Suprapubic skin (tissue), 4 donors: ENCODE measurements around the gene SPINK1. TPM values are rescaled to one million over a fixed set of nuclear protein-coding genes. Genes with fewer than 3 reads are reported as not detected.

Experiments used
- DNase-seq, 2 donors: peaks; one replicate each; pipeline ENCODE4 v3.0.0-alpha.2; 2019; ENCODE audit warnings: low spot score in 2 of 2
- H3K27ac ChIP-seq: fragments of 200-600 bp; sonication (generic); one replicate; pipeline ENCODE4 v1.5.1; 2019
- H3K27me3 ChIP-seq: fragments of 200-600 bp; sonication (generic); one replicate; pipeline ENCODE4 v1.5.1; 2019
- H3K36me3 ChIP-seq: fragments of 200-600 bp; sonication (generic); one replicate; pipeline ENCODE4 v1.5.1; 2019
- H3K4me1 ChIP-seq: fragments of 200-600 bp; sonication (generic); one replicate; pipeline ENCODE4 v1.5.1; 2019
- H3K4me3 ChIP-seq: fragments of 200-600 bp; sonication (generic); one replicate; pipeline ENCODE4 v1.5.1; 2019; ENCODE audit warnings: mild to moderate bottlenecking
- H3K9me3 ChIP-seq: fragments of 200-600 bp; sonication (generic); one replicate; pipeline ENCODE4 v1.5.1; 2019
- EP300 ChIP-seq: sonication (generic); formaldehyde crosslinking; IDR thresholded peaks from one replicate; pipeline ENCODE4 v1.6.1; 2017; ENCODE audit warnings: antibody characterized with exemption
- POLR2A ChIP-seq, 2 donors: fragments of 450-650 bp; IDR thresholded peaks; one replicate each; pipeline ENCODE4 v1.6.1; 2017; ENCODE audit warnings: antibody characterized with exemption in 2 of 2, mild to moderate bottlenecking in 2 of 2, moderate library complexity in 2 of 2
- POLR2AphosphoS5 ChIP-seq, 3 donors: sonication (generic); formaldehyde crosslinking; IDR thresholded peaks; one replicate each; pipeline ENCODE4 v1.6.1; 2017; ENCODE audit warnings: antibody characterized with exemption in 3 of 3
- WGBS: methylation state at CpG from one replicate; pipeline ENCODE4 v1.1.5; 2018; 5-methylcytosine and 5-hydroxymethylcytosine counted together
- total RNA-seq, 4 donors: library from RNA; depleted of rRNA; stranded (reverse); fragments of >200 nt; gene quantifications; one replicate each; pipeline ENCODE4 v1.1.0, GENCODE V29; 2016
- TF ChIP-seq, protein P1 (sequence below), 2 donors: fragments of 200-600 bp in 1 of 2; fragments of 450-650 bp in 1 of 2; sonication (generic) in 1 of 2; IDR thresholded peaks; one replicate each; pipeline ENCODE4 v1.5.1; 2016 to 2019; ENCODE audit warnings: antibody characterized with exemption in 2 of 2, mild to moderate bottlenecking in 1 of 2, moderate library complexity in 1 of 2

Gene SPINK1
- total RNA-seq, 4 donors from 2014 or later = 2.5 to 64.5 TPM; not detected in 2

DNA sequence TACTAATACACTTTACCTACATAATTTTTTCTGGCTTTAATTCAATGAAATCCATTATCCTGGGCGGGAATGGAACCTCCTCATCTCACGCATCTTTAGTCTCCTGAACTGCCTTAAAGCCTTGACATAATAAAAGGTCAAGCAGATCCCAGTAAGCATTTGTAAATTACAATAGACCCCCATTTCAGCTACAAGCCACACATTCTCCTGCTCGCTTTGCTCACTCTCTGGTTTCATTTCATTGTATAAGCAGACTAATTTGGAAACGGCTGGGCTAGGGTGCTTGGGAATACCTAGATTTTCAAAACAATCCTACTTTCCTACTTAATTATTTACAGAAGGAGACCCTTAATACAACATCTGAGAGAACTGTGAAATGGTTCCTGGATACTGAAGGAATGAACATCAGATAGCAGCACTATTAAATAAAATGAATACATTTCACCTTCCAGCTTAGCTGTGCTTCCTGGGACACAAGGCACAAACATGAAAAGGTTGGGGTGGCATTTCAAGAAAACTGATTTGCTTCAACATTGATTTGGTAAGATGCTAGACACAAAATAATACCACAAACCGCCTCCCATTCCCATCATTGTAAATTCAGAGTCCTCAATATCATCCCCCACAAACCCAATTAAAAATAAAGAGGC lies 50.4 kb downstream of the SPINK1 start:
- no peak for DNase-seq
- WGBS = 73% methylated on average over 5 of the region's 5 CpGs
- TF ChIP-seq, protein P1, sequence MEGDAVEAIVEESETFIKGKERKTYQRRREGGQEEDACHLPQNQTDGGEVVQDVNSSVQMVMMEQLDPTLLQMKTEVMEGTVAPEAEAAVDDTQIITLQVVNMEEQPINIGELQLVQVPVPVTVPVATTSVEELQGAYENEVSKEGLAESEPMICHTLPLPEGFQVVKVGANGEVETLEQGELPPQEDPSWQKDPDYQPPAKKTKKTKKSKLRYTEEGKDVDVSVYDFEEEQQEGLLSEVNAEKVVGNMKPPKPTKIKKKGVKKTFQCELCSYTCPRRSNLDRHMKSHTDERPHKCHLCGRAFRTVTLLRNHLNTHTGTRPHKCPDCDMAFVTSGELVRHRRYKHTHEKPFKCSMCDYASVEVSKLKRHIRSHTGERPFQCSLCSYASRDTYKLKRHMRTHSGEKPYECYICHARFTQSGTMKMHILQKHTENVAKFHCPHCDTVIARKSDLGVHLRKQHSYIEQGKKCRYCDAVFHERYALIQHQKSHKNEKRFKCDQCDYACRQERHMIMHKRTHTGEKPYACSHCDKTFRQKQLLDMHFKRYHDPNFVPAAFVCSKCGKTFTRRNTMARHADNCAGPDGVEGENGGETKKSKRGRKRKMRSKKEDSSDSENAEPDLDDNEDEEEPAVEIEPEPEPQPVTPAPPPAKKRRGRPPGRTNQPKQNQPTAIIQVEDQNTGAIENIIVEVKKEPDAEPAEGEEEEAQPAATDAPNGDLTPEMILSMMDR (IDR thresholded peaks at IDR 0.05) = no peak
- TF ChIP-seq POLR2A (IDR thresholded peaks at IDR 0.05) (no peak), POLR2AphosphoS5 (IDR thresholded peaks at IDR 0.05) (no peak), EP300 (no peak)
- no peaks in the 10 kb centered on the region for H3K9me3 ChIP-seq
- H3K4me3 ChIP-seq = no peak overlapping the region
- H3K27me3 ChIP-seq = peaks cover 7% of the 10 kb centered on the region
- H3K4me1 ChIP-seq = no peaks in the 10 kb centered on the region
- H3K27ac ChIP-seq = no peak overlapping the region
- no peaks in the 10 kb centered on the region for H3K36me3 ChIP-seq

DNA sequence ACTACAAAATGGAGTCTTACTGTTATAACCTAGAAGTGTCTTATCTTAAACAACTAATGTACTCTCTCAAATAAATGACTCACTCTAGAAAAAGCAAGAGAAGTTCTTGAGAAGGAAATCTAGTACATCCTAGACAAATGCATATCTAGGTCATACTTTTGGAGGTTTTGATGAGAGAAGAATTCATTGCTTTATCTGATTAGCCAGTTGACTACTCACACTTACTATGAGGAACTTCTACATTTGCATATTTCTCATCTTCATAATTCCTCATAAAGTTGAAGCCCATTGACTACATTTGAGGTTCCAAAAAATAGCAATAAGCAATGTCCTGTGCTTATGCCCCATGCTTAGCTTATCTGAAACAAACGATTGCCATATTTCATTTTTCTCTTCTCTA lies 51.8 kb downstream of the SPINK1 start:
- Histone ChIP-seq H3K36me3 (no peaks in the 10 kb centered on the region), H3K4me3 (no peak overlapping the region), H3K9me3 (no peaks in the 10 kb centered on the region), H3K27me3 (peaks cover 7% of the 10 kb centered on the region), H3K27ac (no peak overlapping the region), H3K4me1 (no peaks in the 10 kb centered on the region)
- no peak for TF ChIP-seq EP300
- TF ChIP-seq POLR2AphosphoS5 (IDR thresholded peaks at IDR 0.05) = no peak
- no peak for TF ChIP-seq POLR2A (IDR thresholded peaks at IDR 0.05)
- TF ChIP-seq, protein P1 (IDR thresholded peaks at IDR 0.05) = no peak
- no peak for DNase-seq
- 91% methylated on average over 1 of the region's 1 CpG for whole genome bisulfite sequencing

DNA sequence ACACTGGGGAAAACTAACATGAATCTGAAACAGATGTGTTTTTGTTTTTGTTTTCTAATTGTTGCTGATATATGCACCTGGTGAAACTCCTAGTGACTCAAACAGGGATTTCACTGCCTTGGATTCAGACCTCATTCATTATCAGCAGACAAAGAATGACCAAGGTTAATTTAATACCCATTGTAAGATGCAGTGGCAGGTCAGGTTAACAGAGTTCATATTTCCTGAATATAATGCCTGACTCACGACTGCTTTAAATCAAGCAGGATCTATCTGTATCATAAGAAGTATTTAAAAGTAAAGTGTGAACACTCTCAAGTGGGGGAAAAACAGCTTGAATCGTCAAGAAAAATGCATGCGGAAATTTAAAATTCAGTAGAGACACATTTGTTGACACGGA lies 54.5 kb downstream of the SPINK1 start:
- WGBS = 90% methylated on average over 4 of the region's 4 CpGs
- no peak overlapping the region for H3K27ac ChIP-seq
- H3K4me3 ChIP-seq = no peak overlapping the region
- no peak for DNase-seq
- no peaks in the 10 kb centered on the region for H3K36me3 ChIP-seq
- peaks cover 4% of the 10 kb centered on the region for H3K27me3 ChIP-seq
- TF ChIP-seq POLR2AphosphoS5 (IDR thresholded peaks at IDR 0.05) (no peak), POLR2A (IDR thresholded peaks at IDR 0.05) (no peak), EP300 (no peak)
- TF ChIP-seq, protein P1 (IDR thresholded peaks at IDR 0.05) = no peak
- H3K9me3 ChIP-seq = no peaks in the 10 kb centered on the region
- no peaks in the 10 kb centered on the region for H3K4me1 ChIP-seq

Other genes starting within 250 kb of the SPINK1 start
- under 1 TPM in 1 of 4 donors, not detected in 3; 0.45 TPM for gene JAKMIP2, start 48.9 kb downstream of the SPINK1 start, total RNA-seq
- gene SCGB3A2, start 47.0 kb upstream of the SPINK1 start, total RNA-seq = not detected
- gene C5orf46, start 74.9 kb upstream of the SPINK1 start, total RNA-seq = 100 to 1,000 TPM in 2 of 4 donors, 10 to 100 TPM in 2; 28.2 to 130 (median 86.4) TPM
- 100 to 1,000 TPM; 172 to 373 (median 245) TPM for gene SPINK5, start 232.3 kb upstream of the SPINK1 start, total RNA-seq